HepG2 (cell line): Measurements from ENCODE around the gene HSD11B2. TPM values are rescaled to one million over a fixed set of nuclear protein-coding genes. Genes with fewer than 3 reads are reported as not detected.

Experiments
- ATAC-seq: fragments of 200-7000 bp; cut with Tn5 transposase; 3 replicates; pipeline ENCODE4 v1.9.1; 2020; ENCODE audit warnings: mild to moderate bottlenecking, moderate library complexity
- BruUV-seq: library from RNA; stranded (reverse); fragments of 400-500 nt; replicated peaks from 2 replicates; lab custom pipeline; 2021; lab: Mats Ljungman, UMichigan
- CTCF ChIA-PET: fragments of 300-600 bp; formaldehyde crosslinking; extraction: SDS; loops from one replicate; lab custom pipeline; 2021; ENCODE audit warnings: low total read pairs, inconsistent platforms, low intra/inter-chr PET ratio; lab: Yijun Ruan, JAX
- POLR2A ChIA-PET: fragments of 350-600 bp; sonication (Branson Sonifier 250); formaldehyde crosslinking; loops from one replicate; lab custom pipeline; 2020; ENCODE audit warnings: antibody characterized with exemption, inconsistent platforms; lab: Yijun Ruan, JAX
- DNase-seq: peaks from one replicate; pipeline ENCODE4 v3.0.0-alpha.2; 2015; ENCODE audit warnings: low spot score
- FAIRE-seq: peaks from 3 replicates; lab custom pipeline; 2011; peaks lifted over from hg19 to GRCh38; lab: Jason Lieb, UNC
- H2AFZ ChIP-seq: one replicate; pipeline ENCODE4 v1.6.1; 2011; ENCODE audit warnings: low read length, inconsistent platforms
- H3K27ac ChIP-seq: fragments of 300-600 bp; 3 replicates; pipeline ENCODE4 v1.8.0; 2011; ENCODE audit warnings: mixed run types, mild to moderate bottlenecking, mixed read lengths, low read length, inconsistent platforms; ENCODE audit not compliant: insufficient read depth; ENCODE audit errors: extremely low read length
- H3K27me3 ChIP-seq, 2 experiments: fragments of 200-600 bp in 1 of 2; 2 replicates in 1 of 2; 3 replicates in 1 of 2; pipeline versions ENCODE4 v1.6.0 to v1.8.0; 2011; ENCODE audit warnings: low read length in 2 of 2, mild to moderate bottlenecking in 2 of 2, moderate library complexity in 2 of 2, inconsistent platforms in 1 of 2; ENCODE audit not compliant: insufficient read depth in 2 of 2, control insufficient read depth in 1 of 2
- H3K36me3 ChIP-seq, 2 experiments: fragments of 200-600 bp in 1 of 2; replicated peaks in 1 of 2; 2 replicates in 1 of 2; 3 replicates in 1 of 2; pipeline versions ENCODE4 v1.5.1 to v1.8.0; 2011; ENCODE audit warnings: low read length in 2 of 2, inconsistent platforms in 1 of 2; ENCODE audit not compliant: insufficient read depth in 2 of 2, control insufficient read depth in 1 of 2
- H3K4me1 ChIP-seq: 2 replicates; pipeline ENCODE4 v1.5.1; 2012; ENCODE audit warnings: low read length, inconsistent platforms; ENCODE audit not compliant: insufficient read depth
- H3K4me2 ChIP-seq: 2 replicates; pipeline ENCODE4 v1.6.0; 2011; ENCODE audit warnings: low read depth, low read length, inconsistent platforms
- H3K4me3 ChIP-seq, 3 experiments: fragments of 200-600 bp in 1 of 3; sonication (generic), shearing (Covaris generic) in 1 of 3; replicated peaks in 1 of 3; 2 replicates each; pipeline ENCODE4 v1.5.1; 2011 to 2016; ENCODE audit warnings: low read length in 3 of 3, inconsistent platforms in 2 of 3, low read depth in 2 of 3, mild to moderate bottlenecking in 2 of 3, control low read depth in 1 of 3, mixed read lengths in 1 of 3; ENCODE audit not compliant: insufficient read depth in 1 of 3
- H3K79me2 ChIP-seq: one replicate; pipeline ENCODE4 v1.6.1; 2011; ENCODE audit warnings: low read length, inconsistent platforms; ENCODE audit not compliant: insufficient read depth
- H3K9ac ChIP-seq: 2 replicates; pipeline ENCODE4 v1.6.0; 2011; ENCODE audit warnings: mild to moderate bottlenecking, low read depth, low read length, inconsistent platforms; ENCODE audit not compliant: insufficient read depth
- H3K9me3 ChIP-seq: 2 replicates; pipeline ENCODE4 v1.5.1; 2012; ENCODE audit warnings: mild to moderate bottlenecking, low read length
- H4K20me1 ChIP-seq: 2 replicates; pipeline ENCODE4 v1.6.0; 2011; ENCODE audit warnings: inconsistent platforms, mild to moderate bottlenecking, low read length, moderate library complexity; ENCODE audit not compliant: insufficient read depth
- AKNA ChIP-seq: sonication (generic); formaldehyde crosslinking; IDR thresholded peaks from 2 replicates; pipeline ENCODE4 v1.4.0; 2020; ENCODE audit warnings: missing genetic modification reagents, borderline replicate concordance
- GABPA ChIP-seq, 2 experiments: IDR thresholded peaks; 2 replicates each; pipeline ENCODE4 v1.6.1; 2011 to 2016; ENCODE audit warnings: low read depth in 2 of 2, low read length in 1 of 2, missing biosample characterization in 1 of 2, missing genetic modification characterization in 1 of 2
- NONO ChIP-seq, 2 experiments: fragments of 450-650 bp in 1 of 2; sonication (generic) in 1 of 2; formaldehyde crosslinking in 1 of 2; IDR thresholded peaks in 1 of 2; conservative IDR thresholded peaks in 1 of 2; 2 replicates each; pipeline versions ENCODE4 v1.6.1 to v1.8.0; 2017 to 2022; ENCODE audit warnings: mild to moderate bottlenecking in 1 of 2, missing genetic modification reagents in 1 of 2, moderate library complexity in 1 of 2
- ZBTB3 ChIP-seq: sonication (generic); formaldehyde crosslinking; IDR thresholded peaks from 2 replicates; pipeline ENCODE4 v1.4.0; 2020; ENCODE audit warnings: low read depth, mild to moderate bottlenecking, moderate library complexity, missing genetic modification reagents, borderline replicate concordance
- ZNF101 ChIP-seq: sonication (generic); formaldehyde crosslinking; IDR thresholded peaks from 2 replicates; pipeline ENCODE4 v1.4.0; 2020; ENCODE audit warnings: mild to moderate bottlenecking, low read depth, missing genetic modification reagents, borderline replicate concordance
- ZNF121 ChIP-seq: sonication (generic); formaldehyde crosslinking; IDR thresholded peaks from 2 replicates; pipeline ENCODE4 v1.5.0; 2020; ENCODE audit warnings: mild to moderate bottlenecking, missing genetic modification reagents
- ZNF33A ChIP-seq: sonication (generic); formaldehyde crosslinking; IDR thresholded peaks from 2 replicates; pipeline ENCODE4 v1.5.1; 2020; ENCODE audit warnings: missing genetic modification reagents, mild to moderate bottlenecking, moderate library complexity, borderline replicate concordance
- ZNF382 ChIP-seq: sonication (generic); formaldehyde crosslinking; IDR thresholded peaks from 2 replicates; pipeline ENCODE4 v1.5.0; 2020; ENCODE audit warnings: missing genetic modification reagents, mild to moderate bottlenecking, borderline replicate concordance
- ZNF510 ChIP-seq: sonication (generic); formaldehyde crosslinking; IDR thresholded peaks from 2 replicates; pipeline ENCODE4 v1.4.0; 2020; ENCODE audit warnings: low read depth, mild to moderate bottlenecking, missing genetic modification reagents
- WGBS: methylation state at CpG from one replicate; pipeline ENCODE4 v1.1.6; 2017; ENCODE audit warnings: low lambda C conversion rate; 5-methylcytosine and 5-hydroxymethylcytosine counted together
- in situ Hi-C: cut with HindIII; loops from 2 replicates; pipeline ENCODE4 v1.10.0; 2017; ENCODE audit warnings: low pct_unique_long_range_greater_than_20kb; ENCODE audit not compliant: extremely low pct_ligation_motif_present
- intact Hi-C: fragments of 100-400 bp; cut with micrococcal nuclease; formaldehyde crosslinking; loops from one replicate; pipeline ENCODE4 v1.10.0; 2022; ENCODE audit not compliant: unreplicated experiment
- polyA plus RNA-seq, 8 experiments: library from polyadenylated mRNA; depleted of rRNA in 3 of 8; stranded (reverse) in 7 of 8; unstranded in 1 of 8; fragments of >200 nt; fragmentation: Illumina TruSeq in 4 of 8; extraction: Trizol in 4 of 8; gene quantifications; 2 replicates each; pipeline versions ENCODE4 v1.2.1 to v1.2.3, GENCODE V29; 2011 to 2016; ENCODE audit warnings: low read depth in 4 of 8, missing spikeins in 1 of 8, mixed read lengths in 1 of 8; ENCODE audit not compliant: insufficient read depth in 1 of 8
- total RNA-seq, 5 experiments: library from RNA; depleted of rRNA; stranded (reverse); fragments of >200 nt; fragmentation: Illumina TruSeq; extraction: Trizol; gene quantifications; 2 replicates each; pipeline ENCODE4 v1.2.3, GENCODE V29; 2016; ENCODE audit warnings: low read depth in 1 of 5
- TF ChIP-seq, protein P1 (sequence below): IDR thresholded peaks from 2 replicates; pipeline ENCODE4 v1.6.1; 2016; ENCODE audit warnings: mild to moderate bottlenecking, missing biosample characterization, missing genetic modification reagents
- TF ChIP-seq, protein P2 (sequence below): IDR thresholded peaks from 2 replicates; pipeline ENCODE4 v1.6.1; 2016; ENCODE audit warnings: low read depth, control low read depth

The HSD11B2 gene
- total and polyA plus RNA-seq, 2 of the 13 experiments (the other 11 are each of a cell fraction or from before 2014, with no cell fraction given): 8.9 to 13.6 TPM

GRCh38 chr16:67437513-67437912 lies 6.6 kb downstream of the HSD11B2 start:
- intact Hi-C loops: no loop called here
- no peak overlapping the region for H2AFZ ChIP-seq
- H3K27ac ChIP-seq: no peak overlapping the region
- no peak for FAIRE-seq
- ChIA-PET CTCF (no interaction called here), POLR2A (no interaction called here)
- BruUV-seq: no TSS peak
- H3K9ac ChIP-seq: no peak overlapping the region
- H3K79me2 ChIP-seq: no peaks in the 10 kb centered on the region
- WGBS: 96% methylated on average over 4 of the region's 4 CpGs
- H3K4me3 ChIP-seq: no peak overlapping the region
- no peak overlapping the region for H3K4me2 ChIP-seq
- TF ChIP-seq ZNF510 (CRISPR knock-in tag): no peak
- no peak for TF ChIP-seq ZNF101 (CRISPR knock-in tag)
- TF ChIP-seq, protein P1, sequence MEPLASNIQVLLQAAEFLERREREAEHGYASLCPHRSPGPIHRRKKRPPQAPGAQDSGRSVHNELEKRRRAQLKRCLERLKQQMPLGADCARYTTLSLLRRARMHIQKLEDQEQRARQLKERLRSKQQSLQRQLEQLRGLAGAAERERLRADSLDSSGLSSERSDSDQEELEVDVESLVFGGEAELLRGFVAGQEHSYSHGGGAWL (CRISPR knock-in tag): no peak
- no peak for TF ChIP-seq ZNF382 (CRISPR knock-in tag)
- TF ChIP-seq AKNA (CRISPR knock-in tag): no peak
- TF ChIP-seq GABPA (IDR thresholded peaks at IDR 0.05; ENCODE audit: low read depth, low read length): no peak
- TF ChIP-seq GABPA (CRISPR knock-in tag; IDR thresholded peaks at IDR 0.05; ENCODE audit: low read depth): no peak
- no peak for TF ChIP-seq ZNF121
- no peak for TF ChIP-seq ZNF33A
- TF ChIP-seq, protein P2, sequence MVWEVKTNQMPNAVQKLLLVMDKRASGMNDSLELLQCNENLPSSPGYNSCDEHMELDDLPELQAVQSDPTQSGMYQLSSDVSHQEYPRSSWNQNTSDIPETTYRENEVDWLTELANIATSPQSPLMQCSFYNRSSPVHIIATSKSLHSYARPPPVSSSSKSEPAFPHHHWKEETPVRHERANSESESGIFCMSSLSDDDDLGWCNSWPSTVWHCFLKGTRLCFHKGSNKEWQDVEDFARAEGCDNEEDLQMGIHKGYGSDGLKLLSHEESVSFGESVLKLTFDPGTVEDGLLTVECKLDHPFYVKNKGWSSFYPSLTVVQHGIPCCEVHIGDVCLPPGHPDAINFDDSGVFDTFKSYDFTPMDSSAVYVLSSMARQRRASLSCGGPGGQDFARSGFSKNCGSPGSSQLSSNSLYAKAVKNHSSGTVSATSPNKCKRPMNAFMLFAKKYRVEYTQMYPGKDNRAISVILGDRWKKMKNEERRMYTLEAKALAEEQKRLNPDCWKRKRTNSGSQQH (CRISPR knock-in tag): no peak
- no peak for TF ChIP-seq ZBTB3 (CRISPR knock-in tag)
- TF ChIP-seq NONO (IDR thresholded peaks at IDR 0.05): no peak
- no peak for TF ChIP-seq NONO (CRISPR knock-in tag; conservative IDR thresholded peaks at IDR 0.05)
- TF ChIP-seq, all 625 proteins: peak for 0
- Histone ChIP-seq H3K9me3 (no peaks in the 10 kb centered on the region), H3K27me3 (no peaks in the 10 kb centered on the region), H3K36me3 (peaks cover 6 to 33% of the 10 kb centered on the region in 2 experiments; a peak in 3 of 5 replicates), H3K4me1 (peaks cover 12% of the 10 kb centered on the region), H4K20me1 (no peaks in the 10 kb centered on the region)
- DNase-seq: no peak
- in situ Hi-C loops: no loop called here
- no peak for ATAC-seq
